ENCODE results near the gene SH3BP2.

SH3BP2 gene

DNA sequence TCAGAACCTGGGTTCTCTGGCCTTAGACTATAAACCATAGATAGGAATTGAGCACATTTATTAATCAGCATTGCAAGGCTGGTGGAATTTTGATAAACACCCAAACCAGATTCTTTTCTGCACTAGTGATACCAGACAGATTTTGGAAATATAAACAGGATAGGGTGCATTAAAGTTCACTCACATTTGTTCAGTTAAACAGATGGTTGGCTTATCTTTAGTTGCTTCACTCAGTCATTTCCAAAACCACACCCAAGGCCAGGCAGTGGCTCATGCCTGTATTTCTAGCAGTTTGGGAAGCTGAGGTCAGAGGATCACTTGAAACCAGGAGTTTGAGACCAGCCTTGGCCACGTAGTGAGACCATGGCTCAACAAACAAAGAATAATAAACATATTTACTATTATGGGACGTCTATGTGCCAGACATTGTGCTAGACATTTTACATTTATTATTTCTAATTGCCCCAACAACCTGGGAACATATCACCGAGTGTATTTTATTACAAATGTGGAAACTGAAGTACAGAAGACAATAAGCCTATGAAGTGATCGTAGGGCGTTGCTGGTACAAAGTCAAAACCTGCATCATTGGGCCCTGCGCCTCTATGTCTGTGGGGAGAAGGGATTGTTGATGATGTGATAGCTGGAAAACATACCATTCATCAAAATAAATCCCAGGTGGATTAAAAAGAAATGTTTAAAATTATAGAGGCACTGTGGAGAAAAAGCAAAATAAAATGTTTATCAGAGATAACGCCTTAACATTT lies 65.7 kb downstream of the SH3BP2 start:
- DNase-seq: no peak

DNA sequence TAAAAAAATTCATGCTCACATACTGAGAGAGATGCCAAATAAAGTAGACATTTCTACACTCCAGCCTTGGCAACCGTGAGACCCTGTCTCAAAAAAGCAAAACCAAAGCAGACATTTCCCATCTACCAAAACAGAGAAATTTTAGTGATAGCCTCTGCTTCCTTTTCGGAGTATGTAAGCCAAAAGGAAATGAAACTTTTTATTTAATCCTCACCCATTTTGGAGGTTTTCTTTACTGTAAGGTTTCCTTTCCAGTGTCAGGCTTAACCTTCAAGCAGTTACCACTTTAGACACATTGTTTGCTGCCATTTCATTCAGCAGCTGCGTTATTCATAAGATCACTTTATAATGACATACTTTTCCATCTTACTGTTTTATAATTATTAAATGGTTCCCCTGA lies 66.6 kb downstream of the SH3BP2 start:
- no peak for DNase-seq

DNA sequence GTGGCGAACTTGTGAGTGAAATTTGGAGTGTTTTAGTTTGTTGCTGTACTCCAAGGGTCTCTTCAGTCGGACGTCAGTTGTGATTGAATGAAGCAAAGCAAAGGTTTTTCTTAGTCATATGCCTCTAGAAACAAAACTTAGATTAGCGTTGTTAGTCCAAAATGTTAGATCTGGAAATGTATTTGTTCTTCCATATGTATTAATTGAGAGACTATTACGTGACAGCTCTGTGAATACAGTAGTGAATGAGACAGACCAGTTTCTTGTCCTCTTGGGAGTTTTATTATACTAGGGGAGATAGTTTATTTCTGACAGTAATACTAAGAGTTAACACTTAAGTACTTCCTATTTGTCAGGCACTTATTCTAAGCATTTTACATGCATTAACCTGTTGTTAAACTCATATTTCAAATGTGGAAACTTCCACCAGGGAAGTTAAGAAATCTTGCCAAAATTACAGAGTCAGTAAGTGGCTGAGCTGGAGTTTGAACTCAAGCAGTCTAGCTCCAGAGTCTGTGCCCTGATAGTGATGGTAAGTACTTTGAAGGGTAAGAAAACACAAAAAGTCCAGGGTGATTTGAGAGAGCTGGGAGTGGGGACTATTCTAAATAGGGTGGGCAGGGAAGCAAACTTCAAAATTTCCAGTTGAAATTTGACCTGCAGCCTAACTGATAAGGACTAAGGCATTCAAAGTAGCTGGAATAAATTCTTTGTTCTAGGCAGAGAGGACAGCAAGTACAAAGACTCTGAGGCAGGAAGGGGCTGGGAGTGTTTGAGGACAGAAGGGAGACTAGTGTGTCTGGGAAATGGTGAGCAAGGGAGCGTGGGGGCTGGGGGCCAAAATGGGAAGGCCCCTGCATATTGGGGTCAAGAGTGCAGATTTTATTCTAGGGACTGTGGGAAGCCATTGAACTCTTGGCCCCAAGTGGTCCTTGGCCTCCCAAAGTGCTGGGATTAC lies 67.8 kb downstream of the SH3BP2 start:
- no peak for DNase-seq

- no peak for DNase-seq
Observed at GRCh38 chr4:2861631-2862436, 68.9 kb downstream of the SH3BP2 start.

DNA sequence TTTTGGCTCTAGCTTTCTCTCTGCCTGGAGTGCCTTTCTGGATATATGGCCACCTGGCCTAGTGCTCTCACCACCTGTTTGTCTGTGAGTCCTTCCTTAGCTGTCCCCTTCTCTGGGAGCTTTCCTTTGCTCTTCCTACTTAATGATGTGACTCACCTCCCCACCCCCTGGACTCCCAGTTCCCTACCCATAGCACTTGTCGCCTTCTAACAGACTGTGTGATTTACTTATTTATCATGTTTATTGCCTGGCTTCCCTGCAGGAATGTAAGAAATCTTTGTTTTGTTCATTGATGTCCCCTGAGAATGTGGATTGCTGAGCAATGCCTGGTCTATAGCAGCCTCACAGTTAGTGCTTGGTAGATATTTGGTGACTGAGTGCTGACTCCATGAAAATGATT lies 69.6 kb downstream of the SH3BP2 start:
- DNase-seq: no peak

DNA sequence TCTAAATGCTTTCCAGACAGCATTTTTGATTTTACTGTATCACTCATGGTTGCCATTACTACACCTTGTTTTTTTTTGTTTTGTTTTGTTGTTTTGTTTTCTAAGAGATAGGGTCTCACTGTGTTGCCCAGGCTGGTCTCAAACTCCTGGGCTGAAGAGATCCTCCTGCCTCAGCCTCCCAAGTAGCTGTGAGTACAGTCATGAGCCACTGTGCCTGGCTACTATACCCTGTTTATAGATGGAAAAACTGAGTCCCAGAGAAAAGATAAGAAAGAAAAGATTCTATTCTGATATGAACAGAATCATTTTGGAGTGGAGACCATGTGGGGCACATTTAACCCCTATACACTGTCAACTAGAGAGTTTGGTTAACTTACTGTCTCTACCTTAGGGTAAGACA lies 70.8 kb downstream of the SH3BP2 start:
- no peak for DNase-seq

DNA sequence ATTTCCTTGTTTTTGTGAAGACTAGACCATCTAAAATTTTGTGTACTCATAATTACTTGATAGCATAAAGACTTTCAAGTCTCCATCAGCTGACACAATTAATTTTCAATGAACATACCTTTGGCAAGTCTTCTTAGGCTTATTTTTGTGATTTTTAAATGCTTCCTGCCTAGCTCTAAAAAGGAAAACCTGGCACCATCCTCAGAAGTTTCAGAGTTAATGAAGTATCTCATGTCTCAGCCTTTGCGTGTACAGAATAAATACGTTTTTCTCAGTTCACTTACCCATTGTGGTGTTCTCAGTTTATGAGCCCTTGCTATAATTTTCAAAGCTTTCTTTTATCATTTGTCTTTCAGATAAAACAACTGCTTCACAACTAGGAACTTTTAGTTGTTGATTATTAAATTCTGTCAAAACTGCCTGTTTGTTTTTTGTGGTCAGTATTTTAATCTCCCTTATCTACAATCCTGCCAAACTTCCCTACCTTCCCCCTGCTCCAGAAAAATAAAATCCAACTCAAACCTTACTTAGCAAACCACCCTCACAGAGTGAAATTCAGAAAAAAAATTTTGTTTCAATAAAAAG lies 72.4 kb downstream of the SH3BP2 start:
- DNase-seq: no peak

DNA sequence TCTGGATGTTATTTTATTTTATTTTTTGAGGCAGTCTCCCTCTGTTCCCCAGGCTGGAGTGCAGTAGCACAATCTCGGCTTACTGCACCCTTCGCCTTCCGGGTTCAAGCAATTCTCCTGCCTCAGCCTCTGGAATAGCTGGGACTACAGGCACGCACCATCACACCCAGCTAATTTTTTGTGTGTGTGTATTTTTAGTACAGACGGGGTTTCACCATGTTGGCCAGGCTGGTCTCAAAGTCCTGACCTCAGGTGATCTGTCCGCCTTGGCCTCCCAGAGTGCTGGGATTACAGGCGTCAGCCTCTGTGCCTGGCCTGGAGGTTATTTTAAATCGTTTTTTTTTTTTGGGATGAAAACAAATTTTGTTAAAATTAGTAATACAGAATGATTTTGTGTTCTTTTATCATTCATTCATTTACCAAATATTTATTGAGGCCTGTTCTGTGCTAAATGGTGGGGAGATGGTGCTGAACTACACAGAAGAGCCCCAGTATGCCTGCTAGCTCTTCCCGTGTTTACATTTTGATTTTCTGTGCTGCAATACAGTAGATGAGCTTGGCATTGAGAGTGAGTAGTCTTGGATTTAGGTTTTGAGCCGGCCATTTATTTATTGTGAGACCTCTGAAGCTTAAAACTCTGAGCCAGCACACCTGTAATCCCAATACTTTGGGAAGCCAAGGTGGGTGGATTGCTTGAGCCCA lies 73.4 kb downstream of the SH3BP2 start:
- DNase-seq: no peak

DNA sequence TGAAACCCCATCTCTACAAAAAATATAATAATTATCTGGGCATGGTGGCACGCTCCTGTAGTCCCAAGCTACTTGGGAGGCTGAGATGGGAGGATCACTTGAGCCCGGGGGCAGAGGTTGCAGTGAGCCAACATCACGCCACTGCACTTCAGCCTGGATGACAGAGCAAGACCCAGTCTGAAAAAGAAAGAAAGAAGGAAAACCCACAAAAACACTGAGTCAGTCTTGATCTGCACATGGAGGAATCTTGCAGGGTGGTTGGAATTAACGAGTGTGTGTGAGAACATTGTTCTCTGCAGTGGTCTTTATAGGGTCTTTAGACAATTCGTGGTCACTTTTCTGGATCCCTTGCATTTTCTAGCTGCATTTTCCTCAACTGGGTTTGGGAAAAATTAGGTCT lies 74.0 kb downstream of the SH3BP2 start:
- no peak for DNase-seq

- no peak for DNase-seq
Observed at GRCh38 chr4:2867758-2868491, 75.0 kb downstream of the SH3BP2 start.

DNA sequence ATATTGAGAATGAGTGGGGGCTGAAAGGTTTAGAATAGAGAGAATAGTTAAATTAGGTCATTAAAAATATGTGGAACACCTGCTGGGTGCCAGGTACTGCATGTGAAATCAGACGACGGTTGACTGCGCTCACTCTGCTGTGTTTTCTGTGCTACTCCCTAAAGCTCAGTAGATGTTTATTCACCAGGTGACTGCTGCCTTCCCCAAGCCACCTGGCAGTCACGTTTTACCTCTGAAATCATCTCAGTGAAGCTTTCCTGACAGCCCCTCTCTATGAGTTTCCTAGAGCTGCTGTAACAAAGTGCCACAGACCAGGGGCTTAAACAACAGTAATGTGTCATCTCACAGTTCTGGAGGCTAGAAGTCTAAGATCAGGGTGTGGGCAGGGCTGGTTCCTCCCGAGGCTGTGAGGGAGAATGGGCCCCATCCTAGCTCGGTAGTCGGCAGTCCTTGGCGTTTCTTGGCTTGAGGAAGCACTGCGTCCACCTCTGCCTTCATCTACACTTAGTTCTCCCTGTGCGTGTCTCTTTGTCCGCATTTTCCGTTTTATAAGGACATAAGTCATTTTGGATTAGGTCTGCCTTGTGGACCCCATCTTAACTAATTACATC lies 76.1 kb downstream of the SH3BP2 start:
- no peak for DNase-seq

- no peak for DNase-seq
Observed at GRCh38 chr4:2869659-2870058, 76.8 kb downstream of the SH3BP2 start.

DNA sequence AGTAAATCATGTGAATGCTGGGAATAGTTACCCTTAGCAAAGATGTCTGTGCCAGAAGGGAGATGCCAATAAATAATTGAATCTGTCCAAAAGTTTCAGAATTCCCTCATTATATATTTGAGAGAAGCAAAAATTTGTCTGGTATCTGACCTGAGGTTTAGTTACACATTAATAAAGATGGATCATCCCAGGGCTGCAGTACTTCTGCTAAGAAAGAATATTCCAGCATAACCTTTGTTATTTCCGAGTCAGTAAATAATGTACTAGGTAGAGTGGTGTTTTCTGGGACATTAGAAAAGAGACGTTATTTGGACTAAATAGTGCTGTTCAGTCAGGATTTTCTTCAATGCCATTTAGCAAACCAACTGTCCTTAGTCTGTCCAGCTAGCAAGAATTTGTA lies 77.2 kb downstream of the SH3BP2 start:
- no peak for DNase-seq

- DNase-seq: no peak
Observed at GRCh38 chr4:2871466-2871865, 78.6 kb downstream of the SH3BP2 start.

GRCh38 chr4:2871911-2872310 lies 79.0 kb downstream of the SH3BP2 start:
- no peak for DNase-seq

DNA sequence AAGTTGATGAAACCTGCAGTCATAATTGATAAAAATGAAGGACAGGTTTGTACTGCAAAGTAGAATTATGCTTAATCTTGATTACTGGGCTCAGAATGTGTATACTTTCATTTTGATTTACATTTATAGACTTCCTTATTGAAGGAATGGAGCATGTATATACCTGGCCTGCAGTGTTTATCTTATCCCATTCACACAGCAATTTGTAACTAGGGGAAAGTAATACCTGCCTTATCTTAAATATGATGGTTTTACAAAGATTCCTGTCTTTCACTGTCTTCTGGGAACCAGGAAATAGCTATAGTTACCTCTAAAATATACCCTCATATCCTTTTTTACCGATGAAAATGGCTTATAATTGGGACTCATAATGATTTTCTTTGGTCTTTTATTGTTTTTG lies 80.4 kb downstream of the SH3BP2 start:
- DNase-seq: no peak

DNA sequence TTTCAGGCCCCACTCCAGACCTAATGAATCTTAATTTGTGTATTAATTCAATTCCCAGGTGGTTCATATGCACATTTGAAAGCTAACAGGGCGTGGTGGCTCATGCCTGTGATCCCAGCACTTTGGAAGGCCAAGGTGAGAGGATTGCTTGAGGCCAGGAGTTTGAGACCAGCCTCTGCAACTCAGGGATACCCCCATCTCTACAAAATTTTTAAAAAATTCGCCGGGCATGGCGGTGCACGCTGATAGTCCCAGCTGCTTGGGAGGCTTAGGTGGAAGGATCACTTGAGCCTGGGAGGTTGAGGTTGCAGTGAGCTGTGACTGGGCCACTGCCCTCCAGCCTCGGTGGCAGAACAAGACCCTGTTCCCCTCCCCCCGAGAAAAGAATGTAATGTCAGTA lies 82.0 kb downstream of the SH3BP2 start:
- no peak for DNase-seq

- no peak for DNase-seq
Observed at GRCh38 chr4:2875556-2875955, 82.7 kb downstream of the SH3BP2 start.

- no peak for DNase-seq
Observed at GRCh38 chr4:2878346-2878745, 85.5 kb downstream of the SH3BP2 start.

DNA sequence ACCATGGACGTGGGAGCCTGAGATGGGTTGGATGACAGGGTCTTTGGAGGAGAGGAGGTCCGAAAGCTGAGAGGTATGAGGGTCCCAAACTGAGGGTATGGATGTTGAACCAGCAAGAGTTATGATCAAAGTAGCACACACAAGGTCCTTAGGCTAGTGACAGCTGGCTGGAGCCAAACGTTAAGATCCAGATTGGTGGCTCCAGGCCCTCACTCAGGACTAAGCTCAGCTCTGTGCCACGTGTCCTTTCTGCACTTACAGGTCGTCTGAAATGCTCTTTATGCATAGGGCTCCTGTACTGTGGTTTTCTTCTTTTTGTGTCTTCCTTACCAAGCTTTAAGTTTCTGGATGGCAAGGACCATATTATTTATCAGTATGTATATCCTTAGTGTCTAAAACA lies 86.1 kb downstream of the SH3BP2 start:
- DNase-seq: no peak

DNA sequence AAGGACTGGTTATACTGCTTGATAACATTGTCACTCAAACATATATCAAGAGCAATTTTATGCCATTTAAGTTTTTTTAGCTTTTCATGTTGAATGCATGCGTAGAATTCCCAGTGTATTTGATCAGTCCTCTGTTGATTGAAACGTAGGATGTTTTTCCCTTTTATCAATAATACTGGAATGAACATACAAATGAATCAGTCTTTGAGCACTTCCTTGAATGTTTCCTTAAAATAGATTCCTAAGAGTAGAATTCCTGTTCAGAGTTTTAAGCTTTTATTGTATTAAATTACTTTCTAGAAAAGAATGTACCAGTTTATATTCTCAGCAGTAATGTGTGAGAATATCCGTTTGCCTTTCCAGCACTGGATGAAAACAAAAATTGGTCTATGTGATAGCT lies 88.5 kb downstream of the SH3BP2 start:
- no peak for DNase-seq

All from SIG-M5 (cell line).